Measurements from ENCODE around the gene PPP1CA.
A peak's percentile ranks its signal among the peaks of the same experiment; 100 is the strongest.

Gene PPP1CA

GRCh38 chr11:67379061-67380058, 22.3 kb downstream of the PPP1CA start:
- DNase-seq, result no peak

DNA sequence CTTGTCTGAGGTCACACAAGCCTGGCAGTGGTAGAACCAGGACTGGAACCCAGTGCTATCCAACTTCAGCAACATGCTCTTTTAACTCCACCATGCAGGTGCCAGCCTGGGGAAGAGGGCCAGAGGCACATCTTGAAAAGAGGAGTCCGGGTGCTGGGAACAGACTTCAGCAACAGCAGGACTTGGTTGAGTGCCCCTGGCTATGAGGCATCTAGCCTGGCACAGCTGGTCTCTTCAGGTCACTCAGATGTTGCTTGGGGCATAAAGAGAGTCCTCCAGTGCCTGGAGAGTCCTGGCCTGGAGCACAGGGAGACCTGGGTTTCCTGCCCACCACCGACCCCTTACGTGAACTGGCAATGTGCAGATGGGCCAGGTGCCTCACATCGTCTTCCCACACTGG, 23.1 kb downstream of the PPP1CA start:
- DNase-seq, result no peak

GRCh38 chr11:67376873-67377808, 24.5 kb downstream of the PPP1CA start:
- no peak for DNase-seq

DNA sequence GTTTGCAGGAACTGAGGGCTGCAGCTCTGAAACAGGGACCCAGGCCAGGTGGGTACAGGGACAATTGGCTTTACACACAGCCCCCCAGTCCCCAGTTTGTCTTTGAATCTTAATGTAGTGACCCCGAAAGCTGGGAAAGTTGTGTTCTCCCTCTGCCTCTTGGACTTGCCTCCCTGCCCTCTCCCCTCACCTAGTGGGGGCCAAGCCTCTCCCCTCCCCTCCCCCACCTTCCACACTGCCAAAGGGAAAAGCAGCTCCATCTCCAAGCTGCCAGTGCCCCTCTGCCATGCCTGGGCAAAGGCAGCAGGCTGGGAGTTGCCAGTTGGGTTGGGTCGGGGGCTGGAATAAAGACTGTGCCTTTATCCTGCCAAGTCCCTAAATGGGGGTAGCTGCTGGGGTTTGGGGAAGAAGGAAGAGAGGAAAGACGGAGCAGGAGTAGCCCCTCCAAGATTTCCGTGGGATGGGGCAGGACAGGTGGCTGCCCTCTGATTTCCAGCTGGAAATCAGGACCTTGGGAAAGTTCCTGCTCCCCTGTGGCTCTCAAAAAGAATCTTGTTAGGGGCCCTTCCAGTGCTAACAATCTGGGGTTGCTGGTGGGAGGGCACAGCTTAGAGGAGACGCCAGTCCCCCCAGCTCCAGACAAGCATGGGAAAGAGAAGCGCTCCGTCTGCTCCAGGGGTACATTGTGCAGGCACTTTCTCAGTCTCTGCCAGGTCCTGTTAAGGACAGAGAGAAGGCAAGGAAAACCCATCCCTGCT, 25.4 kb downstream of the PPP1CA start:
- no peak for DNase-seq

- no peak for DNase-seq
These were observed 26.2 kb downstream of the PPP1CA start for GRCh38 chr11:67375320-67376055.

GRCh38 chr11:67374571-67375281, 26.9 kb downstream of the PPP1CA start:
- no peak for DNase-seq

GRCh38 chr11:67373648-67374570, 27.7 kb downstream of the PPP1CA start:
- DNase-seq, result peak; percentile 56

GRCh38 chr11:67372993-67373647, 28.5 kb downstream of the PPP1CA start, which contains the start of gene CLCF1:
TSS of gene CLCF1 (minus strand) at chr11:67373598. CDS start at chr11:67373539, 59 bp downstream.
- DNase-seq, result peak; percentile 73

DNA sequence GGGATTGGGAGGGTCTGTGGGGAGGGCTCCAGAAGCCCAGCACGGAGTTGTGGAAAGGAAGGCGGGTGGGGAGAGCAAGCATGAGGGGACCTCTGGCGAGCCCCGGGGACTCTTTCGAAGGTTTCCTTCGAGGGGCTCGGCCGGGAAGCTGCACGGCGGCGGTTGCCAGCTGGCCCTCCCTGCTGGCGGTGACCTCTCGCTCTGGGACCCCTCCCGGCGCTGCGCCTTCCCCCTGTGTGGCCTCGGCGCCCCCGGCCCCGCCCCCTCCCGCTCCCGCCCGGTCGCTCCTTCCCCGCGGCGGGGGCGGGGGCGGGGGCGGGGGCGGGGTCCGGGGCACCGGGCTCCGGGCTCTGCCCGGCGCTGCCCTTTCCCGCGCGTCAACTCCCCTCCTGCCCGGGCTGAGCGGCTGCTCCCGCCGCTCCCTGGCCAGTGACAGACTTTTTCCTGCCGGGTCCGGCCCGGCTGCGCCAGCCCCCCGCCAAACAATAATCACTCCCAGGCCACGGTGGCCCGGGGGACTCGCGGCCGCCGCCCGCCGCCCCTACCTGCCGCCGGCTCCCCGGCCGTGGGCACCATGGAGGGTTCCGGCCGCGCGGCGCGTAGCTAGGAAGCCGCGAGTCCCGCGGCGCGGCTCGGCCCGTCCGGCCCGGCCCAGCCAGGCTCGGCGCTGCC, 29.2 kb downstream of the PPP1CA start:
- peak; percentile 47 for DNase-seq

- no peak for DNase-seq
These were observed 29.7 kb downstream of the PPP1CA start for GRCh38 chr11:67371911-67372320.

GRCh38 chr11:67371189-67371910, 30.3 kb downstream of the PPP1CA start:
- peak; percentile 33 for DNase-seq

DNA sequence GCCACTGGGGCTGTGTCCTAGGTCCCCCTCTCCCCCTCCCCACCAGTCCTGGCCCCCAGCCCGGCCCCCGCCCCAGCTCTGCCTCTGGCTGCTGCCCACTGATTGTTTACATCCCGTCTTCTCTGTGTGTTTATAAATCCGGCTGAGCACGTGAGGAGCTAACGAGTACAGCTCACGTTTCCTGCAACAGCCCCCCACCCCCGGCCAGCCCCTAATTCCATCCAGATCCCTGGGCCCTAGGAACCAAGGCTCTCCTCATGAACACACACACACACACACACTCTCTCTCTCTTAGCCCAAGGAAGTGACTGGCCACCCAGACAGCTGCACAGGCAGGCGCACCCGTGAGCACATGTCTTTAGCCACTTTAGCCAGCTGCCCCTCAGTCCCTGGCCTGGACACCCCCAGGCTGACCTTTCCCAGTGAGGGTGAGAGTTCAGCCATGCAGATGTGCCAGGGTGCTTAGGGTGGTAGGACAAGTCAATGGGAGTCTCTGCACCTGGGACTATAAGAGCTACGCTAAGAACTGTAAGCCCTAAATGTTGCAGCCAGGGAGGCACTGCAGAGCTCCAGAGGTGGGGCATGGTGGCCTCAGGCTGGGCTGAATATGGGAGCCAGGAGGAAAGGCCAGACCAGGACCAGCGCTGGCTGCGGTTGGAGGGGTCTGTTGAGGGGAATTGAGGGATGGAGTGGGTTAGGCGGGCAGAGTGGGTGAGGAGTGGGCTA, 31.1 kb downstream of the PPP1CA start:
- DNase-seq, result peak; percentile 73

DNA sequence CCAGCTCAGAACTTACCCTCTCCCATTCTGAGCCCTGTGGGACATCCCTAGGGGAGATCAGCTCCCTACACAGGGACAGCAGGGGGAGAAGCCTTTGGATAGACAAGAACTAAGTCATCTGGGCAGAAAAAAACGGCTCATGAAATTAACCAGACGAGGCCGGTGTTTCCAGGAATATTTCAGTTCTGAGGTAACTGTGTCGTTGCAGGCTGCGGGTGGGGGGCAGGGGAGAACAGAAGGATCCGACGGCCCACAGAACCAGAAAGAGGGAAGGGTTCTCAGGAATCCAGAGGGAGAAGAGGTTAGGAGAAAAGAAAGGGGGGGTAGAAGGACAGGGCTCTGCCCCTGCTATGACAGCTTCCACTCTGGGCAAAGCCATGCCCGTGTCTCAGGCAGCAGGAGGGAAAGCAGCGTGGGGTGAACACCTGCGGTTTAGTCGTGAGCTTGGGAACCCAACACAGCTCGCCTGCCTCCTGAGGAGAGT, 31.8 kb downstream of the PPP1CA start:
- peak; percentile 73 for DNase-seq

- no peak for DNase-seq
These were observed 32.4 kb downstream of the PPP1CA start for GRCh38 chr11:67369275-67369674.

DNA sequence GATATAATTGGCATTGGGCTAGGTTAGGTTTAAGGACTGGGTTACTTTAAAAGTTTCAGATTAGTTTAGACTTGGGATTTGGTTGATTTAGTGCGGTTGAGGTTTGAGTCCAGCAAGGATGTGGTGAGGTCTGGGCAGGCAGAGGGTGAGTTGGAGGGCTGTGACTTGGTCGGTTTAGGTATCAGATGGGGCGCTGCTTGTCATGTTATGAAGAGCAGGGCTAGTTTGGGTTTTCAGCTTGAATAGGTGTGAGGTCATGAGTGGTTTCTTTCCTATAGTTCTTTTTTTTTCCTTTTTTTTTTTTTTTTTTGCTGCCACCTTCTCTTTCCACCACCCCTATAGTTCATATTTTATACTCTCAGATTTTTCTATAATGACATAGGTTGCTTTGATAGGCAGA, 33.0 kb downstream of the PPP1CA start:
- DNase-seq, result no peak

DNA sequence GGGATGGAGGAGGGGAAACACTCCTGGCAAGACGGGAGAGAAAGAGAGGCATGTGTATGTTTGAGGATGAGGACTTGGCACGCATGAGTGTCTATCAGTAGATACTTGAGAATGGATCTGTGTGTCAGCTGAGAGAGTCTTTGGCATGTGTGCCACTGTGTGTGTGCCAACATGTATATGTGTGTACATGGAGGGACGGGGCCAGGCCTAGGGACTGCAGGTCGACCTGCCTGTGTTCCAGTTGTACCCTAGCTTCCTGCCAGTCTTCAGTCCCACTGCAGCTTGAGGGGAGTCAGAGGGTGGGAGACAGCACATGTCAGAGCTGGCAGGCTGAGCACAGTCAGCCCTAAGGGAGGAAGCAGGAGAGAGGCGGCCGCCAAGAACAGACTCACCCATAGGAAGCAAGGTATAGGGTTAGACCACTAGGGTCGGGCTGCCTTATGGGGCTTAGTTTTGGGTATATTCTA, 33.9 kb downstream of the PPP1CA start:
- DNase-seq, result no peak

Data from NCI-H69 (cell line).